GM20431 (cell line): Measurements from ENCODE around the gene USPL1.
"Not testable (repeated sequence)": the region's sequence is repeated elsewhere in the genome, so short reads cannot be mapped to it uniquely, and the experiment has no call there.

Experiments used
- in situ Hi-C: fragments of 300-500 bp; cut with MseI, MboI; formaldehyde crosslinking; loops from one replicate; pipeline ENCODE4 v1.15.0; 2020; ENCODE audit warnings: low sequenced_read_pairs; ENCODE audit not compliant: unreplicated experiment

Gene USPL1

GRCh38 chr13:30615481-30615865 lies 2.2 kb upstream of the USPL1 start:
- in situ Hi-C loops, result no loop called here

- in situ Hi-C loops, result no loop called here
Measured at GRCh38 chr13:30615866-30616541, 1.7 kb upstream of the USPL1 start.

DNA sequence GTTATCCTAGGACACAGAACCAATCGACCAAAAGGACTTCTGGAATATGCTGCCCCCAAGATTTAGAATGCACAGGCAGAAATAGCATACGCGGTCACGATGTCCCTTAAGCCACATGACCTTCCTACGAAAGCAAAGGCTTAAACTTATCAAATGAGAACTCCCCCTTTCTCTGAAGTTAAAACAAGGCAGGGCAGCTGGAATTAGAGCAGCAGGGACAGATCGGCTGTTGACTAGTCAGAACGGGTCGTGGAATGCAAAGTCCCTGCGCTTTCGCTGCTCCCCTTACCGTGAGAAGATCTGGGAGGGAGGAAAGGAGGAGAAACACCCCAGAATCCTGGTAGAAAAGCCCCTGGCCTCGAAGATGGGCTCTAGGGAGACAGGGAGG lies 799 bp upstream of the USPL1 start:
- in situ Hi-C loops, result no loop called here

DNA sequence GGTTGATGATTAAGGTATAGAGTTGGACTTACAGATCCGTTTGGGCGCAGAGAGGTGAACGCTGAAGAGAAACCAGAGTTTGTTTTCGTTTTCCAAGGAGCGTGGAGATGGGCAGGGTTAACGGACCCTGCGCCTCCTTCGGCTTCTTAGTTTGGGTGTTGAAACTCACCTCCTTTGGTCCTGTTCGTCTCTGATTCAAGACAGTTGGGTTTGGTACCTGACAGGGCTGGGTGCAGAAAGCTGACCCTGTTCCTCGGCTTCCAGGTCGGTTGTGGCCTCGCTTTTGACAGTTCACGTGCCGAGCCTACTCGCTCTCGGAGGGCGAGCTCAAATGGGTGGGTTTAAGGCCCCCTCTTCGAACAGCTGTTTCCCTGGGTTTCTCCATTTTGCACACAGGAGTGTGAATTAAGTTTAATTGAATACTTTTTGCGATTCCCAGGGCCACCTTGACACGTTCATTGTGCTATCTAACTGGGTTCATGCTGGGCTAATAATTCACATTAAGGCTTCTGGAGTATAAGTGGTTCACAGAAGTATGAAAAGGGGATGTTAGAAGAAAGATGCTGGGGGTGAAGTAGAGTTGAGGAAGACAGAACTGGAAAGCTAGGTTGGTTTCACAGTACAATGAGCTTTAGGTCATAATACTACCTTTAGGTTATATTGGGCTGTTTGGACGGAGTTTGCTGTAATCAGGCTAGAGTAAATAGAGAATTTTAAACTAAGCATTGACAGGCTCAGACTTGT lies 638 bp downstream of the USPL1 start:
- in situ Hi-C loops, result no loop called here

DNA sequence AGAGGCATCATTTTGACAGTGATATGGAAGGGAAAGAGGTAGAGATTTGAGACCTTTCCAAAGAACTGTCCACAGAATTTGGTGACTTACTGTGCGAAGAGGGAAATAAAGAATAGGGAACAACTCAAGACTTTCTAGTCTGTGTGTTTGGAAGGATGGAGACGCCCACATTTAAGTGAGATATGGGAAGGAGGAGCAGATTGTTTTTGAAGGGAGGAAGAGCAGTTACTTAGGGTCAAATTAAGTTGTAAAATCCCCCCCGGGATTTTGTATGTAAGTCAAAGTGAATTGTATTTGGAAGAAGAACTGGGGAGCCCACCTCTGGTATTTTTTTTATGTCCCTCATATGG lies 1.2 kb downstream of the USPL1 start:
- in situ Hi-C loops, result no loop called here

GRCh38 chr13:30619731-30620130 lies 2.0 kb downstream of the USPL1 start:
- in situ Hi-C loops, result no loop called here

DNA sequence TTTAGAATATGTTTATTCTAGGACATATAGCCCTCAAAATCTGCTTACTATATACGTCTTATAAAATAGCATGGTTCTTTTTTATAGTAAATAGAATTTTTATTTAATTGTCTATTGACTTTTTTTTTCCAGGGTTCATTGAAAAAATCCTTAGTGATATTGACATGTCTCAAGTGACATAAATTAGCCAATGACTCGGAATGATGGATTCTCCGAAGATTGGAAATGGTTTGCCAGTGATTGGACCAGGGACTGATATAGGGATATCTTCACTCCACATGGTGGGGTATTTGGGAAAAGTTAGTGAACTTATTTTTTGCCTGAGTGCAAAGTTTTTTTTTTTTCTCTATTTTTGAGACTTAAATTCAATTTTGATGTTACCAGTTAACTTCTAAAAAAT lies 3.2 kb downstream of the USPL1 start:
- in situ Hi-C loops, result no loop called here

DNA sequence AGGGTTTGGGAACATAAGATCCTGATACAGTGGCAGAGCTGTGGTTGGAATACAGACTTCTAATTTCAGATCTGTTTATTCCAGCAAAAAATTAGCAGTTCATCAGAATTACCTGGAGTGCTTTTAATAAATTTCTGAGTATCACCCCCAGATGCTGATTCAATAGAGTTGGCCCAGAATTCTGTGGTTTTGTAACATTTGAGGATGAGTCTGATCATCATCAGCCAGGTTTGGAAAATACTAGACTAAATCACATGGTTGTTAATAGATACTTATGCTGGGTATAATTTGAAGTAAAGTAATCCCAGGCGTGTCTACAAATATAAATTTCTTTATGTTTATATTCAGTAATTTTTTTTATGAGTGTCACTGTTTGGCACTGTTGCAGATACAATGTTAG lies 4.8 kb downstream of the USPL1 start:
- in situ Hi-C loops, result no loop called here

DNA sequence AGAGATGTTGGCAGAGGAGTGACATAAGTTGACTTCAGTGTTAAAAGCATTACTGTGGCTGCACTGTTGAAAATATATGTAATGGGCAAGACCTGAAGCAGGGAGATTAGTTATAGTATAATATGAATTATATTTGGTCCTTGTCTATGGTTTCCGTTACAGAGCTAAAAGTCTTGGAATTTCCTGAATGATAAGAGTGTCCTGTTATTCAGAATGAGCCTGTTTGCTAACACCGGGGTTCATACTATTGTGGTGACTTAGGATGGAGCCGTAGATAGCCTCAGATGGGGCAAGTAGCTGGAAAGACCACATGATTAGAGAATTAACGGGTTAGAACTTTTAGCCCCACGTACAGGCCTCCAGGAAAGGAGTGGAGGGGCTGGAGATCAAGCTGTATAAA lies 5.7 kb downstream of the USPL1 start:
- in situ Hi-C loops, result no loop called here

DNA sequence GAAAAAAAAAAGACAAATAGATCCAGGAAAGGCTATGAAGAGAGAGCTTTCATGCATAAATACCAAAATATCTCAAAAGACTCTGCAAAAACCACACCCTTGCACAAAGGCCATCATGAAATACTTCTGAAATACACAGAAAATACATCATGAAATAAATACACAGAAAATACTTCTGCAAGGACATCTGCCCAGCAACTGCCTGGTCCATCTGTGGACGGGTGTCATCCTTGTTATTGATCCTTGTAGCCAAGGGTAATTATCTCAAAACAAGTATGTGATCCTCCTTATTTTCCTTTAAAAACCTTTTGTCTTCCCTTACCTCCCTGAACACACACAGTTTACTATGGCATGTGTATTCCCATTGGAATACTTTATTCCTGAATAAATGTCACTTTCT lies 6.9 kb downstream of the USPL1 start:
- in situ Hi-C loops, result no loop called here

DNA sequence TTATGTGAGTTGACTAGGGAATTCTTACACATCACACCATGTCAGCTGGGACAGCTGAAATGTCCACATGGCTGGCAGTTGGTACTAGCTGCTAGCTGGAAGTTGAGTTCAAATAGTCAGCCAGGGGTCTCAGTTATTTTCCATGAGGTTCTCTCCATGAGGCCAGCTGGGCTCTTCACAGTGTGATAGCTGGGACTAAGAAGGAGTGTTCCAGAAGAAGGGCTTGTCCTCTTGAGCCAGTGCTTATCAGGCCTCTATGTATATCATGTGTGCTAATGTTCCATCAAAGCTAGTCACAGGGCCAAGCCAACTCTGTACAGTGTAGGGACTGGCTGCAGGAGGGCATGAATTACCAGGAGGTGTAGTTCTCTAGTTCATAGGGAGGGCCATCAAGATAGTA lies 11.8 kb downstream of the USPL1 start:
- in situ Hi-C loops, result no loop called here

GRCh38 chr13:30633861-30634260 lies 16.1 kb downstream of the USPL1 start:
- in situ Hi-C loops, result no loop called here

DNA sequence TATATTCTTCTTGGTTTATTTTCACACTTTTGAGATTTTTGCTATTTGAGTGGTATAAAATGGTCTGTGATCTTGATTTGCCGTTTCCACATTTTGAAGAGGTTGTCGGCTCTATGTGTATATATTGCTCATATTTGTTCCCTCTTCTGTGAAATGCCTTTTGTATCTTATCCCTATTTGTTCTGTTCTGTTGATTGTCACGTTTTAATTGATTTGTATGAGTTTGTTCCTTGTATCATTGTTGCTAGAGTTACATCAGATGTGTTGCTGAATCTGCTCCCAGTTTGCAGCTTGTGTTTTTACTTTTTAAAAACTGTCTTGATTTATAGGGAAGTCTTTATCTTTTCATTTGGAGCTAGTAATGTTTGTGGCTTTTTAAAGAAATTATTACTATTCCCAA lies 17.1 kb downstream of the USPL1 start:
- in situ Hi-C loops, result no loop called here

DNA sequence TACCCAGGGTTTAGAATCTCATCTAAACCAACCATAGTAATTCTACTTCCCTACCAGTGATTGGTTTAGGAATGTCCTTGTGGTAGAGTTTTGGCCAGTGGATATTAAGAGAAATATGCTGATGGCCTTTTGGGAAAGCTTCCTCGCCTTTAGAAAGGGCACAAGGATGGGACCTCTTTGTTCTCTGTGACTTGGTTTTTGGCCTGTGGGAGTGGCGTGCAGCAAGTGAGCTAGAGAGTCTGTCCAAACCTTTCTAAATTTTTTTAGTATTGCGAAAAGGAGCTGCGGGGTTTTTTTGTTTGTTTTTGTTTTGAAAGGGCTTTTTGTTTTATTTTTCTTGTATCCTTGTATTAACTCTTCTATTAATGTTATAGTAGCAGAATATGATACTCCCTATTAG lies 20.6 kb downstream of the USPL1 start:
- in situ Hi-C loops, result no loop called here

- in situ Hi-C loops, result no loop called here
Measured at GRCh38 chr13:30639671-30640070, 22.0 kb downstream of the USPL1 start.

GRCh38 chr13:30641173-30641572 lies 23.5 kb downstream of the USPL1 start:
- in situ Hi-C loops, result not testable (repeated sequence)

DNA sequence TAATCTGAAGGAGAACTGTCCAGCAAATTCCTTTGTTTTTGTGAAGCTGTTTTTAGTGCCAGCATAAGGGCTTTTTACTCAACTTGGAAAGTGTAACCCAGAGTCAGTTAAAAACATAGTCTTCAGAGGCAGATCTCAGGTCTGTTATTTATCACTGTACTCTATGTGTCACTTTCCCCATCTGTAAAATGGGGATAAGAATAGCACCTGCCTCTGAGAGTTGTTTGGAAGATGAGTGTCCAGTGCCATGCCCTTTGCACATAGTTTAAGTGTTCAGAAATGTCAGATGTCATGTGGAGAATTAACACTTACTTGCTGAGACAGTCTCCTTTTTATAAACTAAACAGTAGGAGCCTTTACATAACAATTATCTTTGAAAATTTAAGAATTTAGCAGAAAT lies 27.9 kb downstream of the USPL1 start:
- in situ Hi-C loops, result no loop called here

DNA sequence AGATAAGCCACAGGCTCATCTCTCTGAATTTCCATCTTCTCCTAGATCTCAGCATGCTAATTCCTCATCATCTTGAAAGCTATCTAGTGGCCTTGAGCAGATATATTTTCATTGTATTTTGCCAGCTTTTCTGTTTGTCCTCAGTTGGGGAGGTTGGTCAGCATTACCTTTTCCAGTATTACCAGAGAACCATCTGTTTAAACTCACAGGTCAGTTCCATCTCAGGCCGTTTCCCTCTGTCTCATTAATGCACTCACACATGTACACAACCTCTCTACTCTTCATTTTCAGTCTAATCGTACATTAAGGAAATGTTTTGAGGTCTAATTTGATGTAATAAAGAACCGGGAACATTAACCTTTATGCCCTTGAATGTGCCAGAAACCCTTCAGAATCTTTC lies 29.7 kb downstream of the USPL1 start:
- in situ Hi-C loops, result no loop called here

- in situ Hi-C loops, result no loop called here
Measured at GRCh38 chr13:30647824-30648521, 30.3 kb downstream of the USPL1 start.

- in situ Hi-C loops, result no loop called here
Measured at GRCh38 chr13:30648522-30649012, 30.8 kb downstream of the USPL1 start.

- in situ Hi-C loops, result not testable (repeated sequence)
Measured at GRCh38 chr13:30651648-30652047, 33.9 kb downstream of the USPL1 start.
